Subcutaneous adipose tissue (tissue), 4 donors: ENCODE data around the gene TDRD12. TPM values are rescaled to one million over a fixed set of nuclear protein-coding genes. Genes with fewer than 3 reads are reported as not detected.

Source experiments
- total RNA-seq, 4 donors: library from RNA; depleted of rRNA; stranded (reverse); fragments of >200 nt; gene quantifications; one replicate each; pipeline ENCODE4 v1.1.0, GENCODE V29; 2016
- TF ChIP-seq, protein P1 (sequence below): fragments of 450-650 bp; IDR thresholded peaks from one replicate; pipeline ENCODE4 v1.5.1; 2016; ENCODE audit warnings: low read depth, mild to moderate bottlenecking, control low read depth, antibody characterized with exemption, moderate library complexity

The TDRD12 gene
- total RNA-seq, 4 donors from 2014 or later, result 1.2 TPM; not detected in 3

DNA sequence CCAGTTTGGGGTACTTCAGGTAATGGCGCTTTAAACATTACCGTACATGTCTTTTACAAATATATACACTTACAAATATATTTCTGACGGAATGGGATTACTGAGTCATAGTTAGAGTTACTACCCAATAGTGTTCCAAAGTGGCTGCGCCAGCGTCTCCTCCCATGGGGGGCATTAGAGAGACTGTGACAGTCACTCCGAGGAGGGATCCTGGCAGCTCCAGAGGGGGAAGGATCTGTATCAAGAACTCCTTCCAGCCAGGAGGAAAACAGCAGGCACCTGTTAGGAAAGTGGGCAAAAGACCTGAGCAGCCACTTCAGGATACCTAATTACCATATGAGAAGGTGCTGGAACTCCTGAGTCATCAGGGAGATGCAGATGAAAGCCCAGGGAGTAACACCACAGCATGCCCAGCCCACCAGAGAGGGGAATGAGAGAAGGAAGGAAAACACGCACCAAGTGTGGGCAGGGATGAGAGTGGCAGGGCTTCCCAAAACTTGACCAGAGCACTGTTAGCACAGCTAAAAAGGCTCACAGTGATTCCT lies 97.1 kb downstream of the TDRD12 start:
- TF ChIP-seq, protein P1, sequence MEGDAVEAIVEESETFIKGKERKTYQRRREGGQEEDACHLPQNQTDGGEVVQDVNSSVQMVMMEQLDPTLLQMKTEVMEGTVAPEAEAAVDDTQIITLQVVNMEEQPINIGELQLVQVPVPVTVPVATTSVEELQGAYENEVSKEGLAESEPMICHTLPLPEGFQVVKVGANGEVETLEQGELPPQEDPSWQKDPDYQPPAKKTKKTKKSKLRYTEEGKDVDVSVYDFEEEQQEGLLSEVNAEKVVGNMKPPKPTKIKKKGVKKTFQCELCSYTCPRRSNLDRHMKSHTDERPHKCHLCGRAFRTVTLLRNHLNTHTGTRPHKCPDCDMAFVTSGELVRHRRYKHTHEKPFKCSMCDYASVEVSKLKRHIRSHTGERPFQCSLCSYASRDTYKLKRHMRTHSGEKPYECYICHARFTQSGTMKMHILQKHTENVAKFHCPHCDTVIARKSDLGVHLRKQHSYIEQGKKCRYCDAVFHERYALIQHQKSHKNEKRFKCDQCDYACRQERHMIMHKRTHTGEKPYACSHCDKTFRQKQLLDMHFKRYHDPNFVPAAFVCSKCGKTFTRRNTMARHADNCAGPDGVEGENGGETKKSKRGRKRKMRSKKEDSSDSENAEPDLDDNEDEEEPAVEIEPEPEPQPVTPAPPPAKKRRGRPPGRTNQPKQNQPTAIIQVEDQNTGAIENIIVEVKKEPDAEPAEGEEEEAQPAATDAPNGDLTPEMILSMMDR, result no peak

DNA sequence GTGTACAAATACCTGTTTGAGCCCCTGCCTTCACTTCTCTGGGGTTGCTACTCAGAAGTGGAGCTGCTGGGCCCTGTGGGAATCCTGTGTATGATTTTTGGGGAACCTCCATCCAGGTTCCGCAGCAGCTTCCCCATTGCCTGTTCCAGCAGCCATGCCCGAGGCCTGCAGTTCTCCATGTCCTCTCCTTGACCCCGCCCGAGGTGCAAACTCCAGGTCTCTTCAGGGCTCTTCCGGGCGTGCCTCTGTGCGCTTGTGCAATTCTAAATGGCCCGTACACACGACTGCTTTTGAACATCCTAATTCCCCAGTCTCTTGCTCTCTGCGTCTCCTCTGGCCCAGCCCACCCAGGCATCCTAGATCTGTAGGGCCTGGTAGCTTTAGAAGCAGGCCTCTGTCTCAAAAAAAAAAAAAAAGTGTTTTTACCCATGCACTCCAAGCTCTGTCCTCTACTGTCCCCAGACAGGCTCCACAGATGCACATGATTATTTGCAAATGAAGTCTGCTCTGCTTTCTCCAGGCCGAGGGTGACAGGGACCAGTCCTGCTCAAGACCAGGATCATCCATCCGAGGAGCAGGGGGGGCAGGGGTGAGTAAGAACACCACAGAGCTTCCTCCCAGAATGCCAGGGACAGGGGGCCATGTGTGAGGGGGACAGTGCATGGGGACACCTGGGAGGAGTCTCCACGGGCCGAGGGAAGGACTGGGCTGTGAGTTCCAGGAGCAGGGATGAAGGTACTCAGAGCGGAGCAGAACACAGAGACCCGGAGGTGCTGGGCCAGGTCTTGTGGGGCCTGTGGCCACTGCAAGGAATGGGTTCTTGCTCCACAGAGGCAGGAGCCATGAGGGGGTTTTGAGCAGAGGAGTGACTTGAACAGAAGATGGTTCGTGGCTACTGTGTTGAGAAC lies 98.3 kb downstream of the TDRD12 start:
- TF ChIP-seq, protein P1, result no peak

DNA sequence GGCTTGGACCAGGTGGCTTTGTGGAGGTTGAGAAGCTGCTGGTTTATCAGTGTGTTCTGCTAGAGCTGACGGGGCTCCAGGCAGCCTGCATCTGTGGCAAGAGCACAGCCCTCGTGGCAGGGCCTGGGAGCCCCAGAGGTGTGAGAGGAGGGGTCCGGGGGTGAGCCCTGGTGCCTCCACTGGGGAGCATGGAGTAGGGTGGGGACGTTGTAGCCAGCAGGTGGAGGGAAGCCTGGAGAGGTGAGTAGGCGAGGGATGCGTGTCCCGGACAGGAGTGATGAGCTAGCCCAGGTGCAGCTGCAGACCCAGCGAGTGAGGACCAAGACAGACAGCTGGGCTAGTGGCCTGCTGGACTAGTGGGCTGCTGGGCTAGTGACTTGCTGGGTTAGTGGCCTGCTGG lies 99.0 kb downstream of the TDRD12 start:
- TF ChIP-seq, protein P1, result no peak

DNA sequence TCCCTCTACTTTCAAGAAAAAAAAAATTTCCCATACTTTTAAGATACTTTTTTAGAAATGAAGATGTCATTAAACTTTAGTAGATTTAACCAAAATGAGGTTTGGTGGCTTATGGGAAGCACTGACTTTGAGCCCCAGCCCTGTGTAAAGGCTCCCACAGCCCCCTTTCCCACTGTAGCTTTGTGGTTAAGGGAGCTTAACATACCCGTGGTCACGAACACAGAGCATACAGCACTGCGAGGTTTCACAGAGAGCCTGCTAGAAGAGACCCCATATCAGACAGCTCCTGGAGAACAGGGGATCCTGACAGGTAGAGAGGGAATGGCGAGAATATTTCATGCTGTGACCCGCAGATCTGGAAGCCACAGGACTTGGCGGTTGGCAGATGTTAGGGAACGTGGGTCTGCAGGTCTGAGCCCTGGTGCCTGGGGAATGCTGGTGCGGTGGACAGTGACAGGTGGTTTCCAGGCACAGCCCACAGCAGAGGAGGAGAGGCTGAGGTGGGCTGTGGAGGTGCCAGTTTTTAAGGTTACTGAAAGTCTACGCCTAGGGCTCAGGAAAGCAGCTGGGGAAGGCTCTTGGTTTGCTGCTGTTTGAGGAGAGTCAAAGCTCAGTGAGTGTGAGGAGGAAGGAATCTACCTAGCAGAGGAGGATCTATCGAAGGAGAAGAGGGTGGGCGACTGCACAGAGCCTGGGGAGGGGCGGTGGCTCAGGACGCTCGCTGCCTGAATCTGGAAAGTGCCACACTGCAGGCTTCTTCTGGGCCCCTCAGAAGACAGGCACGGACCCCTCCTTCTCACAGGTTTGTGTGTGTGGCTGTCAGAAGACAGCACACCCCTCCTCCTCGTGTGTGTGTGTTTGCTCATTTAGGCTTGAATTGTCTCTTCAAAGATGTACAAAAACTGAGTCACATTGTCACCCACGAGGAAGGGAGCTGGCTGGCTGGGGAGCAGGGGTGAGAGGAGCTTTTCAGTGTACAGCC lies 100.1 kb downstream of the TDRD12 start:
- TF ChIP-seq, protein P1, result no peak

DNA sequence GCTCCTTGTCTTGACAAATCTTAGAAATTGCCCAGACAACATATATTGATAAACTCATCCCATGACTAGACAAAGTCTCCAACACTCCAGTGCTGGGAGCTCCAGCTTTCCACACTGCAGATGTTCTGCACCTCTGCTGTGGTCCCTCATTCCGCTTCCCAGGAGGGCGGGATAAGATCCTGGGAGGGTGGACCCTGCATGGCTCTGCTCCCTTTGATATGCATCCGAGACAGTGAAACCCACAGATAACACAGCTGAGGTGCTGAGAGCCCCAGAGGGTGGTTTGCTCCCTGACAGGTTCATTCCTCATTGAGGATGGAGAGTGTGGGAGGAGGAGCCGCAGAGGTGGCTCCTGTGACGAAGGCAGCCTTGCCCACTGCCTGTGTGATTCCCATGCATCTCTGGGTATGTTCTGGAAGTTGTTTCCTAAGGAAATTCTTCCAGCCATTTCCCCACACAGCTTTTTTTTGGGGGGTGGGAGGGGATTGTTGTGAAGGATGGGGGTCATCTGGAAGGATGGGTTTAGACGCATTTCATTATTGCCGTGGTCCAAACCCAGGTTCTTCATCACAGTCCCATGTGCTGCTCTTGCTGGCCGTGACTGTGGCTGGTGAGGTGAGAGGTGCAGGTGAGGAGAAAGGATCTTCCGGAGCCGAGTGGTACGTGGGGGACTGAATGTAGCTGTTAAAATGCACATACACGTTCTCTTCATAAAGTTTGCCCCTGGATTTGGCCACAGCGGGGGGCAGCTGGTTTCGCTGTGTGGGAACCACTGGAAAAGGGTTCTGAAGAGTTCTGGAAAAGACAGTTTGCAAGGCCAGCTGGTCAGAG lies 103.6 kb downstream of the TDRD12 start:
- TF ChIP-seq, protein P1, result no peak

DNA sequence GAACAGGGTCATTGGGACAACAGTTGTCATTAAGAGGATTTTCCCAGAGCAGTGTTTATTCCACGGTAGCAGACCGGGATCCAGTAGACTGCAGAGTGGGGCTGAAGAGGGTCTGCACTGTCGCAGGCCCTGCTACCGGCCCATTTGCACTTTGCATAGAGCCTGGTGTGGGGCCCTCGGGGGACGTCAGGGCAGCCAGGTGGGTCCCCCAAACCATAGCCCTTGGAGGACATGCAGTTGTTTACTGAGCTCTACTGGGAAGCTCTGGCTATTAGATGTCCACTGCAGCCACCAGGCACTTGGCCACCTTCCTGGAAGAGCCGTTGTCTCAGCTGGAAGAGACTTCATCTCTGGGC lies 104.2 kb downstream of the TDRD12 start:
- TF ChIP-seq, protein P1, result no peak
